Fibroblast of lung (primary cell): ENCODE data around the gene VPS54.

Experiments used
- CTCF ChIP-seq, 2 donors: IDR thresholded peaks in 1 of 2; conservative IDR thresholded peaks in 1 of 2; 1 replicate in 1 of 2; 2 replicates in 1 of 2; pipeline ENCODE4 v1.5.1; 2011 to 2012; ENCODE audit warnings: low read length in 2 of 2, control low read depth in 1 of 2, inconsistent platforms in 1 of 2, low read depth in 1 of 2, mild to moderate bottlenecking in 1 of 2
- EZH2 ChIP-seq: IDR thresholded peaks from 2 replicates; pipeline ENCODE4 v1.5.1; 2012; ENCODE audit warnings: low read length, control low read depth, mild to moderate bottlenecking; ENCODE audit errors: missing control alignments

- no peak for TF ChIP-seq CTCF (conservative IDR thresholded peaks at IDR 0.05 in 1 of 2, IDR thresholded peaks at IDR 0.05 in 1 of 2; ENCODE audit: low read depth in 1 of 2, low read length in 2 of 2)
- no peak for TF ChIP-seq EZH2
Measured at GRCh38 chr2:63850649-63851048, 168.6 kb downstream of the VPS54 start.
